GM19025 (cell line): ENCODE measurements around the gene C4orf33.
"Not testable (repeated sequence)": the region's sequence is repeated elsewhere in the genome, so short reads cannot be mapped to it uniquely, and the experiment has no call there.

Source experiments
- ATAC-seq: cut with Tn5 transposase; IDR thresholded peaks from one replicate; pipeline ENCODE4 v1.9.1; 2021; ENCODE audit warnings: mild to moderate bottlenecking, low read depth, moderate library complexity; ENCODE audit not compliant: unreplicated experiment

C4orf33 gene, protein sequence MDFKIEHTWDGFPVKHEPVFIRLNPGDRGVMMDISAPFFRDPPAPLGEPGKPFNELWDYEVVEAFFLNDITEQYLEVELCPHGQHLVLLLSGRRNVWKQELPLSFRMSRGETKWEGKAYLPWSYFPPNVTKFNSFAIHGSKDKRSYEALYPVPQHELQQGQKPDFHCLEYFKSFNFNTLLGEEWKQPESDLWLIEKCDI

DNA sequence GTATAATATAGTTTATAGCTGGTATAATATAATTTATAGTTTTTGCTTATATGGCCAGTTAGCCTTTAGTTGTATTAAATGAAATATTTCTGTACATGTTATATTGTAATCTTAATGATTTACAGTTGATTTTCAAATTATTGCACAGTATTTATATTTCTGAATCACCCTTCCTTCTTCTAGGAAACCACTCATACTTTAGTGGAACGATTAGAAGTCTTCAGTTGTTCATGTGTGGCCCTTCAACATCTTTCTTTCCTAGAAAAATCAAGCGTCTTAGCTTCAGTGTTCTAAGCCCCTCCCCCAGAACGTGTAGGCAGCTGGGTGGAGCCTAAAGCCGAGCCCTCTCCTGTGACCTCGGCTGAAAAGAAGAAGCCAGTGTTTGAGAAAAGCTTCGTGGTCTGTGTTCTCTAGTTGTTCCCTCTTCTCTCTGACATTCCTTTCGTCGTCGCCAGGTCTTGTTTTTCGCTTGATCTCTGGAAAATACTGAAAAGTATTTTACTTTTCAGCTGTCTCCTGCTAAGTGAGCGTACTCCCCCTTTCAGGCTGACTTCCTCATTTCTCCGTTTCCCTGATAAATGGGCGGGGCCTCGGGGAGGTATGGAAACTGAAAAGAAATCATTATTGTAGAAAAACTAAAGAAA, at the start of gene C4orf33:
TSS of gene C4orf33 (plus strand) at position 342 of the 644 bp plus-strand sequence. CDS start 6,459 bp downstream, outside the sequence.
- ATAC-seq, result peak; percentile 29

DNA sequence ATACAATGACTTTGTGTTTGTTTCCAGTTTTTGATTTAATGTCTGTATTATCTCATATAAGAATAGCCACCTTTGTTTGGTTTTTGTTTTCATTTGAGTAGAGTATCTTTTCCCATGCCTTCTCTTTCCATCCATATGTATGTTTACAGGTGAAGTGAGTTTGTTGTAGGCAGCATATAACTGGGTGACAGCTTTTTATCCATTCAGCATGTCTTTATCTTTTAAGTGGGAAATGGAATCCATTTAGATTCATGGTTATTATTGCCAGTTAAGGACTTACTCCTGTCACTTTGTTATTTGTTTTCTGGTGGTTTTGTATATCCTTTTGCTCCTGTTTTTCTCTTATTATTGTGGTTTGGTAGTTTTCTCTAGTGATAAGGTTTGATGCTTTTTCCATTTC, 36.9 kb upstream of the C4orf33 start:
- ATAC-seq, result no peak

DNA sequence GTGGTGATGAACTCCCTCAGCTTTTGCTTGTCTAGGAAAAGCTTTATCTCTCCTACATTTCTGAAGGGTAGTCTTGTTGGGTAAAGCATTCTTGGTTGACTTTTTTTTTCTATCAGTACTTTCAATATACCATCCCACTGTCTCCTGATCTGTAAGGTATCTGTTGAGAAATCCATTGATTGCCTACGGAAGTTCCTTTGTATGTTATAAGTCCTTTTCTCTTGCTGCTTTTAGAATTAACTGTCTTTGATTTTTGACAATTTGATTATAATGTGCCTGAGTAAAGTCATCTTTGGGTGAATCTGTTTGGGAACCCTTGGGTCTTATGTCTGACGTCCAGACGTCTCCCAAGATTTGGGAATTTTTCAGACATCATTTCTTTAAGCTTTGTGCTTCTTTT, 33.4 kb upstream of the C4orf33 start:
- ATAC-seq, result no peak

- ATAC-seq, result no peak
These were observed 32.3 kb upstream of the C4orf33 start for GRCh38 chr4:129063640-129064039.

GRCh38 chr4:129064717-129065116, 31.2 kb upstream of the C4orf33 start:
- no peak for ATAC-seq

DNA sequence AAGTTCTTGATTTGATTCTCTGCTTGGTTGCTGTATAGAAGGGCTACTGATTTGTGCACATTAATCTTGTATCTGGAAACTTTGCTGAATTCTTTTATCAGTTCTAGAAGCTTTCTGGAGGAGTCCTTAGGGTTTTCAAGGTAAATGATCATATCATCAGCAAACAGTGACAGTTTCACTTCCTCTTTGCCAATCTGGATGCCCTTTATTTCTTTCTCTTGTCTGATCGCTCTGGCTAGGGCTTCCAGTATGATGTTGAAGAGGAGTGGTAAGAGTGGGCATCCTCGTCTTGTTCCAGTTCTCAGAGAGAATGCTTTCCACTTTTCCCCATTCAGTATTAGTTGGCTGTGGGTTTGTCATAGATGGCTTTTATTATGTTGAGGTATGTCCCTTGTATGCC, 26.4 kb upstream of the C4orf33 start:
- ATAC-seq, result not testable (repeated sequence)

DNA sequence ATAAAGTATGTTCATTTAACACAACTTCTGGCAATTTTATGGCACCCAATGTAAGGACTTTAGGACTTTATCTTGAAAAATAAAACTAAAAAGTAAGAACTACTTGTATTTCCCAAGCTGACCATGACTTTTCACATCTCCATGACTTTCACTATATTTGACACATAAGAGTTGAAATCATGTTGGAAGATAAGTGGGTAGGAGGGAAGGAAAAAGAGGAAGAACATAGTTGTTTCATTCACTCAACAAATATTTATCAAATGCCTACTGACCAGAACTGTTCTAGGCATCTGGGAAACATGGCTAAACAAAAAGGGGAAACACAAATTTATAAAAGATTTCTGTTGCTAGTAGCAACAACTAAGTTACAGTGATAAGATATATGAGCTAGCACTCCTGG, 18.6 kb upstream of the C4orf33 start:
- ATAC-seq, result no peak

DNA sequence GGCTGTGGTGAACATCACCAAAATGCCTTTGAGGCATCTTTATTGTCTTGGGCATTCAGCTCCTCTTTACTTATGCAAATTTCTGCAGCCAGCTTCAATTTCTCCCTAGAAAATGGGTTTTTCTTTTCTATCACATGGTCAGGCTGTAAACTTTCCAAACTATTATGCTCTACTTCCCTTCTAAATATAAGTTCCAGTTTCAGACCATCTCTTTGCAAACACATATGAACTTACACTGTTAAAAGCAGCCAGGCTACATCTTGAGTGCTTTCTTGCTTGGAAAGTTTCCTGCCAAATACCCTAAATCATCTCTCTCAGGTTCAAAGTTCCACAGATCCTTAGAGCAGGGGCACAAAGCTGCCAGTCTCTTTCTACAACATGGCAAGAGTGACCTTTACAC, 15.8 kb upstream of the C4orf33 start:
- no peak for ATAC-seq

DNA sequence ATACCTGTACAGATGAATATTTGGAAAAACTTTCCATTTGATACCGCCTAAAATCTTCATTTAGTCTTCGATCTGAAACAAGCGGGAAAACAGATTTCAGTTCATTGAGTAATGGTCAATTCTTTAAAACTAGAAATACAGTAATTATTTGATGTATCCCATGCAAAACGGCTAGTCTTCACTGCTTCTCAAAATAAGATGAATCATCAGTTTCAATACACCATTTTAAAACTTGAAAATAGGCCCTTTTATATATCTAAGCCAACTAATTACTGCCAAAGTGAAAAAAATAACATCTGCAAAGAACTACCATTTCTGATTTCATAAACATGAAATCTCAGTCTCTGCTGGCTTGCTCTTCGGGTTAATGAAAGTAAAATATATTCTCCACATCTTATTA, 13.7 kb upstream of the C4orf33 start:
- ATAC-seq, result no peak

DNA sequence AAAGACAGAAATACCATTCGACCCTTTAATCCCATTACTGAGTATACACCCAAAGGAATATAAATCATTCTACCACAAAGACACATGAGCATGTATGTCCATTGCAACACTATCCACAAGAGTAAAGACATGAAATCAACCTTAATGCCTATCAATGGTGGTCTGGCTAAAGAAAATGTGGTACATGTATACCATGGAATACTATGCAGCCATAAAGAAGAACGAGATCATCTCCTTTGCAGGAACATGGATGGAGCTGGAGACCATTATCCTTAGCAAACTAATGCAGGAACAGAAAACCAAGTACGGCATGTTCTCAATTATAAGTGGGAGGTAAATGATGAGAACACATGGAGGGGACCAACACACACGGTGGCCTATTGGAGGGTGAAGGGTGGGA, 10.5 kb upstream of the C4orf33 start:
- no peak for ATAC-seq

GRCh38 chr4:129087516-129087915, 8.4 kb upstream of the C4orf33 start:
- no peak for ATAC-seq

- no peak for ATAC-seq
These were observed 3.2 kb upstream of the C4orf33 start for GRCh38 chr4:129092631-129093190.

GRCh38 chr4:129093191-129093920, 2.6 kb upstream of the C4orf33 start, which contains the start of gene SCLT1:
SCLT1 (minus strand) TSS chr4:129093539; CDS start chr4:129093103, 436 bp downstream.
- ATAC-seq, result peak; percentile 94

DNA sequence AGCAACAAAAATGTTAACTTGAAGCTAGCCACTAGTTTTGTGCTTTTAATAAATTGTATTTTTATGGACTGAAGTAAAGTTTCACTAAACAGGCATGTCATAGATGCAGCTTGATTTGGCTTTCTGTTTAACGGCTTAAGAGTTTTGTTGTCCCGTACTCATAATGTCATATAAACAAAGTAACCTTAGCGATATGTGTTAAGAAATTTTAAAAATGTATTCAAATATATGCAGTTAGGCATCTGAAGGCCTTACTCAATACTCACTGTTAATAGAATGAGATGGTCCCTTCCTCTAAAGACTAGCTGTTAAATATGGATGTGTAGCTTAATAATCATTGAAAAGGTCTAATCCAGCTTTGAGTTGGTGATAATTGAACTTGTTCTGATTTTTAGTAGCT, 1.6 kb upstream of the C4orf33 start:
- no peak for ATAC-seq

DNA sequence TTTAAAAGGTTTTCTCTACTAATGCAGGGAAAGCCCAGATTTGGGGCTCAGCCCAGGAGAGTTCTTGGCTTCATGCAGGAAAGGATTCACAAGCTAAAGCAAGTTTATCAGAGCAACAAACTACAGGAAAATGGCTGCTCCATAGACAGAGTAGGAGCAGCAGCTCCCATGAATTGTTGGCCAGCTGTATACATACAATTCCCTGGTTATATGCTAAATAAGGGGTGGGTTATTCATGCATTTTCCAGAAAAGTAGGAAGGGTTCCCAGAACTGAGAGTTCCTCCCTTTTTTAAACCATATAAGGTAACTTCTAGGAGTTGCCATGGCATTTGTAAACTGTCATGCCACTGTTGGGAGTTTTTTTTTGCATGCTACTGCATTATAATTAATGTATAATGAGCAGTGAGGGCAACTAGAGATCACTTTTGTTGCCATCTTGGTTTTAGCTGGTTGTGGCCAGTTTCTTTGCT, 2.6 kb downstream of the C4orf33 start:
- no peak for ATAC-seq

DNA sequence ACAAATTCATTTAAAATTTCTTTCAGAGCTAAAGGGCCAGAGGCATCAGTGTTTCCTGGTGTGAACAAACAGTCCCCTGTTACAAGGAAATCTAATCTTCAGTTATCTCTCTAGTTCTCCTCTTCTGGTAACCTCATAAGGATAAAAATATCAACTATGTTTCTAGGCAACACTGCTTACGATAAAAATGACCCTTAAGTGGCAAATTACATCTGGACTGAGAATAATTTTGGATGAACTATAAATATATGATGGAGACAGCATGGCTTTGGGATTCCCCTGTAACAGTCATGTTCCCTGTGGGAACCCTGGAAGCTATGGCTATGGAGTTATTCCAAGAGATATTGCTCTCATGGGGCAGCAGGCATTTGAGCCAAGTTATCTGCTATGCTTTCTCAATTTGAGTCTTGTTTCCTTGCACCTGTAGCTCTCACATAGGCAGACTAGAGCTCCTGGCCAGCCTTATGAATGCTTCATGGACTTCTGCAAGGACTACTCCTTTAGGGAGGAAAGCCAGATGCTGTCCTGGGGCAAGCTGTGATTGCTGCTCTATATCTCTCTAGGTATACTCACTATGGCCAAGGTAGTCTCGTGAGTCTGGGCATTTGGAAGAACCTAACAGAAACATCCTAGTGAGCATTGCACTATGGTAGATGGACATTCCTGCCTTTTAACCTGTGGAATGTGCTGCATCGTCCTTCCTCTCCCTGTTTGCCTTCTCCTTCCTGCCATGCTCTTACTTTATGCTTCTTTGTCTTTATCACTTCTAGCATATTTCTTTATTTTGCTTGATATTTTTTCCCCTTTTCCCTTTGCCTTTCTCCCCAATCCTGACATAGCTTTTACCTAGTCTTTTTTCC, 14.2 kb downstream of the C4orf33 start:
- ATAC-seq, result no peak

- ATAC-seq, result no peak
These were observed 15.0 kb downstream of the C4orf33 start for GRCh38 chr4:129110931-129111330.

DNA sequence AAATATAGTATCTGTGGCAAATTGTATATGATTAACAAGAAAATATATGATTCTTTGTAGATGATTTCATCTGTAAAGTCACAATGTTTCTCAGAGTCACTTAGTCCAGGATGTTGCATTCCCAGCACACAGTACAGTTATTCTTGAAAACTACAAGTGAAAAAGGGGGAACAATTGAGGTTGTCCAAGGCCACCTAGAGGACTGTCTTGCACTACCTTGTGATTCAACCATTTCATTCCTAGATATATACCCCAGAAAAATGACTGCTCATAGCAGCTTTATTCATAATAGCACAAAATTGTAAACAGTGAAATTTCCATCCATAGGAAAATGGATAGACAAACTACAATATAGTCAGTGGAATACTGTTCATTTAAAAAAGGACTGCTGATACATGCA, 16.0 kb downstream of the C4orf33 start:
- ATAC-seq, result no peak

- ATAC-seq, result no peak
These were observed 17.5 kb downstream of the C4orf33 start for GRCh38 chr4:129113434-129113833.

DNA sequence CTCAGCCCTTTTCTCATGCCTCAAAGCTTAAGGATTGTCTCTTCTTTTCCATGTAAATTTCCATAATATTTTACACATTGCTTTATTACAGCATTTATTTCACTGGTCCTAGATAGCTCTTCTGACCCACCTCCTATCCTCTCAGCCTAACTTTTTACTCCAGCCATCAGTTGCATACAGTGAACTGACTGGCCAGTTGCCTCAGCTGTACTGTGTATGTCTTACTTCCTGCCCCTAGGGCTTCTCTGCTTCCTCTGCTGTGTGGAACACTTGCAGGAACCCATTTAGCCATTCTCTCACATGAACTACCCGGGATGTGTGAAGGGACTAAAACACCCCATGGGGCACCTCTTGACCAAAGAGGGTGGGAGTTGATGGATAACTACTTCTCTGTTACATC, 18.0 kb downstream of the C4orf33 start:
- ATAC-seq, result no peak
